BLaER1 treated with 17β-estradiol and CSF1 and Interleukin-3, amounts not matched to agents 10 nM and 100 nM (cell line): ENCODE results near the gene ANKIB1.

Source experiments
- H3K27ac ChIP-seq, 11 experiments: shearing (Covaris generic); formaldehyde crosslinking; 2 replicates each; pipeline ENCODE4 v1.8.1; 2022
- H3K27me3 ChIP-seq, 11 experiments: shearing (Covaris generic); formaldehyde crosslinking; 2 replicates each; pipeline ENCODE4 v1.8.1; 2022
- H3K36me3 ChIP-seq, 11 experiments: shearing (Covaris generic); formaldehyde crosslinking; 2 replicates each; pipeline ENCODE4 v1.8.1; 2022
- H3K4me1 ChIP-seq, 10 experiments: shearing (Covaris generic); formaldehyde crosslinking; 2 replicates each; pipeline ENCODE4 v1.8.1; 2022
- H3K4me2 ChIP-seq, 11 experiments: shearing (Covaris generic); formaldehyde crosslinking; 2 replicates each; pipeline ENCODE4 v1.8.1; 2022
- H3K4me3 ChIP-seq, 10 experiments: shearing (Covaris generic); formaldehyde crosslinking; 2 replicates each; pipeline ENCODE4 v1.8.1; 2022
- H3K9ac ChIP-seq, 11 experiments: shearing (Covaris generic); formaldehyde crosslinking; 2 replicates each; pipeline ENCODE4 v1.8.1; 2022
- H3K9me3 ChIP-seq, 11 experiments: shearing (Covaris generic); formaldehyde crosslinking; replicated peaks in 1 of 11; 2 replicates each; pipeline ENCODE4 v1.8.1; 2022
- H4K20me1 ChIP-seq, 11 experiments: shearing (Covaris generic); formaldehyde crosslinking; 2 replicates each; pipeline ENCODE4 v1.8.1; 2022
- Cebpa-rat ChIP-seq, 11 experiments: shearing (Covaris generic); IDR thresholded peaks; 2 replicates each; pipeline ENCODE4 v1.8.1; 2022

ANKIB1 gene

GRCh38 chr7:92245487-92246359 is at the start of gene ANKIB1, which contains the start of gene KRIT1:
Gene ANKIB1, plus strand, starts transcription at chr7:92245974. Its CDS starts 49,005 bp downstream, at chr7:92294979.
Gene KRIT1, minus strand, starts transcription at chr7:92245914. Its CDS starts 3,779 bp downstream, at chr7:92242135.
- Histone ChIP-seq H3K36me3 (peaks cover 15 to 30% (median 19%) of the 10 kb centered on the region in 11 experiments; a peak in 20 of 22 replicates), H3K4me2 (peak within 1 kb of the TSS; percentile 84 to 97 (median 93)), H3K27me3 (no peaks in the 10 kb centered on the region), H3K4me1 (peaks cover 28 to 44% (median 36%) of the 10 kb centered on the region in 10 experiments), H3K9ac (peak within 1 kb of the TSS; percentile 84 to 95 (median 93)), H3K9me3 (no peaks in the 10 kb centered on the region), H3K27ac (peak within 1 kb of the TSS; percentile 86 to 97 (median 93)), H3K4me3 (peak within 1 kb of the TSS; percentile 68 to 94 (median 83)), H4K20me1 (peaks cover 0 to 36% (median 16%) of the 10 kb centered on the region in 11 experiments; a peak in 11 of 22 replicates)
- no peak for TF ChIP-seq Cebpa-rat (IDR thresholded peaks at IDR 0.05)

- peaks cover 81 to 100% (median 93%) of the 10 kb centered on the region in 11 experiments for H3K36me3 ChIP-seq
- H3K4me3 ChIP-seq: no peak overlapping the region
- H3K27ac ChIP-seq: no peak overlapping the region
- TF ChIP-seq Cebpa-rat (IDR thresholded peaks at IDR 0.05): no peak
- H3K4me2 ChIP-seq: no peak overlapping the region
- H4K20me1 ChIP-seq: no peaks in the 10 kb centered on the region
- no peak overlapping the region for H3K9ac ChIP-seq
- H3K9me3 ChIP-seq: peaks cover 0 to 4% (median under 1%) of the 10 kb centered on the region in 11 experiments; a peak in 11 of 22 replicates
- H3K4me1 ChIP-seq: no peaks in the 10 kb centered on the region
- no peaks in the 10 kb centered on the region for H3K27me3 ChIP-seq
These were observed 45.0 kb upstream of the ANKIB1 start for GRCh38 chr7:92200791-92201190.

GRCh38 chr7:92205987-92206386 is 39.8 kb upstream of the ANKIB1 start:
- H3K36me3 ChIP-seq: peaks cover 93 to 100% (median 99%) of the 10 kb centered on the region in 11 experiments
- H3K9ac ChIP-seq: no peak overlapping the region
- peaks cover 31 to 44% (median 35%) of the 10 kb centered on the region in 11 experiments for H3K9me3 ChIP-seq
- no peaks in the 10 kb centered on the region for H3K4me1 ChIP-seq
- no peak for TF ChIP-seq Cebpa-rat (IDR thresholded peaks at IDR 0.05)
- H3K4me2 ChIP-seq: no peak overlapping the region
- no peaks in the 10 kb centered on the region for H3K27me3 ChIP-seq
- no peak overlapping the region for H3K27ac ChIP-seq
- H3K4me3 ChIP-seq: no peak overlapping the region
- no peaks in the 10 kb centered on the region for H4K20me1 ChIP-seq

GRCh38 chr7:92206672-92207071 is 39.1 kb upstream of the ANKIB1 start:
- H3K27me3 ChIP-seq: no peaks in the 10 kb centered on the region
- H3K36me3 ChIP-seq: peaks cover 96 to 100% (median 99%) of the 10 kb centered on the region in 11 experiments

GRCh38 chr7:92221766-92222165 is 24.0 kb upstream of the ANKIB1 start:
- H3K4me1 ChIP-seq: no peaks in the 10 kb centered on the region
- no peak for TF ChIP-seq Cebpa-rat (IDR thresholded peaks at IDR 0.05)
- peaks cover 87 to 100% (median 96%) of the 10 kb centered on the region in 11 experiments for H3K36me3 ChIP-seq

More at GRCh38 chr7:92206672-92207071, 39.1 kb upstream of the ANKIB1 start:
- Histone ChIP-seq H3K9ac (no peak overlapping the region), H3K4me1 (no peaks in the 10 kb centered on the region), H4K20me1 (no peaks in the 10 kb centered on the region), H3K9me3 (peaks cover 31 to 44% (median 36%) of the 10 kb centered on the region in 11 experiments), H3K27ac (no peak overlapping the region), H3K4me2 (no peak overlapping the region), H3K4me3 (no peak overlapping the region; a peak in 1 of 20 replicates)
- no peak for TF ChIP-seq Cebpa-rat (IDR thresholded peaks at IDR 0.05)

GRCh38 chr7:92226981-92227380 is 18.8 kb upstream of the ANKIB1 start:
- TF ChIP-seq Cebpa-rat (IDR thresholded peaks at IDR 0.05): no peak
- Histone ChIP-seq H4K20me1 (no peaks in the 10 kb centered on the region), H3K9me3 (peaks cover 0 to 14% (median 9%) of the 10 kb centered on the region in 11 experiments; a peak in 13 of 22 replicates), H3K36me3 (peaks cover 82 to 100% (median 91%) of the 10 kb centered on the region in 11 experiments), H3K4me1 (no peaks in the 10 kb centered on the region), H3K27me3 (no peaks in the 10 kb centered on the region), H3K4me2 (no peak overlapping the region), H3K9ac (no peak overlapping the region), H3K27ac (no peak overlapping the region), H3K4me3 (no peak overlapping the region)

More at GRCh38 chr7:92221766-92222165, 24.0 kb upstream of the ANKIB1 start:
- no peaks in the 10 kb centered on the region for H3K27me3 ChIP-seq
- H3K9me3 ChIP-seq: no peaks in the 10 kb centered on the region
- H4K20me1 ChIP-seq: no peaks in the 10 kb centered on the region
- H3K9ac ChIP-seq: no peak overlapping the region
- H3K4me2 ChIP-seq: no peak overlapping the region
- H3K4me3 ChIP-seq: no peak overlapping the region
- no peak overlapping the region for H3K27ac ChIP-seq

GRCh38 chr7:92228100-92228499 is 17.7 kb upstream of the ANKIB1 start:
- Histone ChIP-seq H3K4me2 (no peak overlapping the region), H3K9me3 (peaks cover 0 to 14% (median 9%) of the 10 kb centered on the region in 11 experiments; a peak in 13 of 22 replicates), H3K9ac (no peak overlapping the region), H3K27ac (no peak overlapping the region), H3K27me3 (no peaks in the 10 kb centered on the region), H4K20me1 (no peaks in the 10 kb centered on the region), H3K4me1 (no peaks in the 10 kb centered on the region), H3K4me3 (no peak overlapping the region), H3K36me3 (peaks cover 85 to 100% (median 94%) of the 10 kb centered on the region in 11 experiments)
- TF ChIP-seq Cebpa-rat (IDR thresholded peaks at IDR 0.05): no peak

- H3K4me2 ChIP-seq: no peak overlapping the region
- H3K4me3 ChIP-seq: no peak overlapping the region
- no peaks in the 10 kb centered on the region for H3K4me1 ChIP-seq
- TF ChIP-seq Cebpa-rat (IDR thresholded peaks at IDR 0.05): no peak
- peaks cover 0 to 14% (median 9%) of the 10 kb centered on the region in 11 experiments; a peak in 13 of 22 replicates for H3K9me3 ChIP-seq
- no peaks in the 10 kb centered on the region for H4K20me1 ChIP-seq
- no peak overlapping the region for H3K27ac ChIP-seq
- H3K9ac ChIP-seq: no peak overlapping the region
- peaks cover 85 to 100% (median 93%) of the 10 kb centered on the region in 11 experiments for H3K36me3 ChIP-seq
- H3K27me3 ChIP-seq: no peaks in the 10 kb centered on the region
These were observed 17.0 kb upstream of the ANKIB1 start for GRCh38 chr7:92228742-92229141.

- Histone ChIP-seq H4K20me1 (no peaks in the 10 kb centered on the region), H3K27ac (no peak overlapping the region), H3K27me3 (no peaks in the 10 kb centered on the region), H3K4me2 (no peak overlapping the region), H3K4me1 (no peaks in the 10 kb centered on the region), H3K36me3 (peaks cover 85 to 100% (median 93%) of the 10 kb centered on the region in 11 experiments), H3K9ac (no peak overlapping the region), H3K9me3 (peaks cover 0 to 14% (median 9%) of the 10 kb centered on the region in 11 experiments; a peak in 13 of 22 replicates), H3K4me3 (no peak overlapping the region)
- TF ChIP-seq Cebpa-rat (IDR thresholded peaks at IDR 0.05): no peak
These were observed 15.2 kb upstream of the ANKIB1 start for GRCh38 chr7:92230547-92230946.
